ENCODE data around the gene KRT35. TPM values are rescaled to one million over a fixed set of nuclear protein-coding genes. Genes with fewer than 3 reads are reported as not detected.
A peak's percentile ranks its signal among the peaks of the same experiment; 100 is the strongest.

The KRT35 gene
- total and polyA plus RNA-seq, 12 donors = not detected

DNA sequence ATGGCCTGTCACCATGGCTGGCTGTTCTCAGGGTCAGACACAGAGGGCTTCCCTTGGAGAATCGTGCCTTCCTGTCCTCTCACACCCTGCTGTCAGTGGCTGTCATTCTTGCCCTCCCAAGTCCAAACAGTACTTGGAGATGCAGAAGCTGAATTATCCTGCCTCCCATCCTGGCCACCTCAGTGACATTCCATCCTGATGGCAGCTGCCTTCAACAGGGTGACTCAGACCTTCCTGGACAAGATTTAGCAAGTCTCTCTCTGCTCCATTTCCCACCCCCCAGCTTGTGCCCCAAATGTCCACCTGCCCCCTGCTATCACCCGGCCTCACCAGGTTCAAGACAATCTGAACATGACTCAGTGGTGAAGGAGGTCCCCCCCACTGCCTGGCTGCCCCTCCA is 13.6 kb upstream of the KRT35 start:
- intact Hi-C loops (cut with DNase I) = loop anchor here in 3 of 10 donors (10.0 kb wide), 3 partner anchors 80 to 190 kb away; partner anchors contain the start of genes KRTAP16-1 (in 1 of the 3) and KRTAP29-1 (in 1 of the 3)
- peak in 1 of 8 donors; percentile 67 for ATAC-seq

DNA sequence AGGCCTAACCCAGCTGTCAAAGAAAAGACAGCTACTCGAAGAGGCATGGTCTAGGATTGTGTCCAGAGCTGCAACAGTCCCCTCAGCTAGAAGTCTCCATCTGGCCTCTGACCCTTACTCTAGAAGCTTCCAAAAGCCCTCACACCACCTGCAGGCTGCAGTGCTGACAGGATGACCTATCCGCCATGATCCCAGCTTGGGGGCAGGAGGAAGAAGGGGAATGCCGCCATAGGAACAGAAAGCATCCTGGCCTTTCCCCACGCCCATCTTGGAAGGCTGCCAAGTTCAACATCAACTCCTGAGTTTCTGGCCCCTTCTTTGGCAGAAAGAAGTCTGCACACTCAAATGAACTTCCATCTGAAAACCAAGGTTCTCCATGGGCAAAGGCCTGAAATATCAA is 11.8 kb upstream of the KRT35 start:
- Histone ChIP-seq H3K27ac (peak overlapping the region in 1 of 10 donors; percentile 77), H3K4me3 (no peak overlapping the region), H3K27me3 (peaks cover 0 to 6% (median 2%) of the 10 kb centered on the region in 7 donors), H3K36me3 (no peaks in the 10 kb centered on the region), H3K4me1 (peaks cover 0 to 51% (median 0%) of the 10 kb centered on the region in 9 donors), H3K9me3 (no peaks in the 10 kb centered on the region)
- 43% methylated on average over 4 of the region's 4 CpGs for WGBS, 2 donors
- ATAC-seq (peak in 1 of 8 donors; percentile 12), DNase-seq (peak; percentile 27 to 33)
- TF ChIP-seq, protein P1, sequence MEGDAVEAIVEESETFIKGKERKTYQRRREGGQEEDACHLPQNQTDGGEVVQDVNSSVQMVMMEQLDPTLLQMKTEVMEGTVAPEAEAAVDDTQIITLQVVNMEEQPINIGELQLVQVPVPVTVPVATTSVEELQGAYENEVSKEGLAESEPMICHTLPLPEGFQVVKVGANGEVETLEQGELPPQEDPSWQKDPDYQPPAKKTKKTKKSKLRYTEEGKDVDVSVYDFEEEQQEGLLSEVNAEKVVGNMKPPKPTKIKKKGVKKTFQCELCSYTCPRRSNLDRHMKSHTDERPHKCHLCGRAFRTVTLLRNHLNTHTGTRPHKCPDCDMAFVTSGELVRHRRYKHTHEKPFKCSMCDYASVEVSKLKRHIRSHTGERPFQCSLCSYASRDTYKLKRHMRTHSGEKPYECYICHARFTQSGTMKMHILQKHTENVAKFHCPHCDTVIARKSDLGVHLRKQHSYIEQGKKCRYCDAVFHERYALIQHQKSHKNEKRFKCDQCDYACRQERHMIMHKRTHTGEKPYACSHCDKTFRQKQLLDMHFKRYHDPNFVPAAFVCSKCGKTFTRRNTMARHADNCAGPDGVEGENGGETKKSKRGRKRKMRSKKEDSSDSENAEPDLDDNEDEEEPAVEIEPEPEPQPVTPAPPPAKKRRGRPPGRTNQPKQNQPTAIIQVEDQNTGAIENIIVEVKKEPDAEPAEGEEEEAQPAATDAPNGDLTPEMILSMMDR (IDR thresholded peaks at IDR 0.05) = no peak
- intact Hi-C loops (cut with DNase I) = loop anchor here in 3 of 10 donors (10.0 kb wide), 3 partner anchors 78 to 188 kb away; partner anchors contain the start of genes KRTAP16-1 (in 1 of the 3) and KRTAP29-1 (in 1 of the 3)

More for the DNA sequence above, 13.6 kb upstream of the KRT35 start:
- Histone ChIP-seq H3K9me3 (no peaks in the 10 kb centered on the region), H3K4me1 (peaks cover 0 to 61% (median 0%) of the 10 kb centered on the region in 9 donors), H3K27me3 (peaks cover 0 to 19% (median 8%) of the 10 kb centered on the region in 7 donors), H3K4me3 (no peak overlapping the region), H3K27ac (no peak overlapping the region), H3K36me3 (no peaks in the 10 kb centered on the region)
- TF ChIP-seq, protein P1 (IDR thresholded peaks at IDR 0.05) = no peak
- no peak for DNase-seq
- WGBS, 2 donors = 51 to 55% methylated on average over 2 of the region's 2 CpGs

DNA sequence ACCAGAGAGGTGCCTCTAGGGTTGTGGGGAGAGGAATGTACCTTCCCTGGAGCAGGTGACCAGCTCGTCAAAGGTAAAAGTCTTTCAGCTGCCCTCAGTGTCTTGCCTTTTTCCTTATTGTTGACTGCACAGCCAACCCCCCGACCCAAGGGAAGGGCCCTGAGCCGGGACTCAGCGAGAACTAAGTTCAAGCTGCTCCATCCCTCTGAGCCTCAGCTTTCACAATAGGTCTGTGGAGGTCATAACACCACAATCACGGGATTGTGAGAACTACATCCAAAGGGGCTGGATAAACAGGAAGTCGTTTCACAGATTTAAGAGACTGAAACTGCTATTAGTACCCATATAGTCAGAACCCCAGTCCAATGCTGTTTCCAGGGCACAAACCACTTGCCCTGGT is 11.4 kb upstream of the KRT35 start:
- Histone ChIP-seq H3K27ac (peak overlapping the region in 1 of 10 donors; percentile 77), H3K27me3 (peaks cover 0 to 10% (median 2%) of the 10 kb centered on the region in 7 donors), H3K4me3 (no peak overlapping the region), H3K9me3 (no peaks in the 10 kb centered on the region), H3K4me1 (peaks cover 0 to 47% (median 0%) of the 10 kb centered on the region in 9 donors), H3K36me3 (no peaks in the 10 kb centered on the region)
- TF ChIP-seq, protein P1 (IDR thresholded peaks at IDR 0.05) = no peak
- ATAC-seq (peak in 5 of 8 donors; percentile 12 to 69 (median 34)), DNase-seq (no peak)
- intact Hi-C loops (cut with DNase I) = loop anchor here in 3 of 10 donors (10.0 kb wide), 3 partner anchors 78 to 188 kb away; partner anchors contain the start of genes KRTAP16-1 (in 1 of the 3) and KRTAP29-1 (in 1 of the 3)
- WGBS, 2 donors = 52 to 59% methylated on average over 6 of the region's 6 CpGs

DNA sequence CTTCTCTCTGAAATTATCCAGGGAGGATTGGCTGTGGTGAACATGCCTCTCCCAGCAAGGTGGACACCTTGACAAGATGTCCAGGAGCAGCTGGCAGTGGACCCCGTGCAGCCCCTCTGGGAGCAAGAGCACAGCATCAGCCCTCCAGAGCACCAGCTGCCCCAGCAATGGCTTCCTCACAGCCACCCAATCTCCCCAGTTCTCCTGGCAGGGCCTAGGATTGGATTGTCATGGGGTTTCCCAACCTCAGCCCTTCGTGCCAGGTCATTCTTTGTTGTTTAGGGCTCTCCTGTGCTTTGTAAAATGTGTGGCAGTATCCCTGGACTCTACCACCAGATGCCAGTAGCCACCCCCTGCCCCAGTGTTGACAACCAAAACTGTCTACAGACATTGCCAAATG is 10.5 kb upstream of the KRT35 start:
- intact Hi-C loops (cut with DNase I) = loop anchor here in 3 of 10 donors (10.0 kb wide), 3 partner anchors 77 to 187 kb away; partner anchors contain the start of genes KRTAP16-1 (in 1 of the 3) and KRTAP29-1 (in 1 of the 3)
- ATAC-seq (no peak), DNase-seq (no peak)
- TF ChIP-seq, protein P1 (IDR thresholded peaks at IDR 0.05) = no peak
- Histone ChIP-seq H3K4me3 (no peak overlapping the region), H3K4me1 (peaks cover 0 to 38% (median 0%) of the 10 kb centered on the region in 9 donors), H3K27me3 (peaks cover 0 to 18% (median 7%) of the 10 kb centered on the region in 7 donors), H3K9me3 (no peaks in the 10 kb centered on the region), H3K36me3 (no peaks in the 10 kb centered on the region), H3K27ac (no peak overlapping the region)
- 69 to 87% methylated on average over 2 of the region's 2 CpGs for WGBS, 2 donors
